ENCODE measurements around the gene SH2B3. TPM values are rescaled to one million over a fixed set of nuclear protein-coding genes. Genes with fewer than 3 reads are reported as not detected.
"Not testable (repeated sequence)": the region's sequence is repeated elsewhere in the genome, so short reads cannot be mapped to it uniquely, and the experiment has no call there.

The SH2B3 gene
- total RNA-seq, 2 donors from 2014 or later: 38.7 to 39.3 TPM

- peaks cover 6% of the 10 kb centered on the region for H3K36me3 Mint-ChIP-seq (ENCODE audit: low read depth)
- H3K4me1 Mint-ChIP-seq: peaks cover 56% of the 10 kb centered on the region
- H3K27ac Mint-ChIP-seq: peak overlapping the region; percentile 91
- ATAC-seq (no peak), DNase-seq (no peak)
- H3K9me3 ChIP-seq (ENCODE audit: control insufficient read depth, low read length, poor library complexity, severe bottlenecking): no peaks in the 10 kb centered on the region
- H3K27me3 Mint-ChIP-seq: no peaks in the 10 kb centered on the region
- no peak overlapping the region for H3K4me3 Mint-ChIP-seq
Observed at GRCh38 chr12:111448846-111449790, 43.4 kb downstream of the SH2B3 start.

- Mint-ChIP-seq H3K27me3 (no peaks in the 10 kb centered on the region), H3K4me3 (no peak overlapping the region), H3K27ac (peak overlapping the region; percentile 91), H3K4me1 (peaks cover 49% of the 10 kb centered on the region), H3K36me3 (ENCODE audit: low read depth) (peaks cover 8% of the 10 kb centered on the region)
- no peaks in the 10 kb centered on the region for H3K9me3 ChIP-seq (ENCODE audit: control insufficient read depth, low read length, poor library complexity, severe bottlenecking)
- ATAC-seq: no peak
- DNase-seq: no peak
Observed at GRCh38 chr12:111450676-111451075, 45.0 kb downstream of the SH2B3 start.

DNA sequence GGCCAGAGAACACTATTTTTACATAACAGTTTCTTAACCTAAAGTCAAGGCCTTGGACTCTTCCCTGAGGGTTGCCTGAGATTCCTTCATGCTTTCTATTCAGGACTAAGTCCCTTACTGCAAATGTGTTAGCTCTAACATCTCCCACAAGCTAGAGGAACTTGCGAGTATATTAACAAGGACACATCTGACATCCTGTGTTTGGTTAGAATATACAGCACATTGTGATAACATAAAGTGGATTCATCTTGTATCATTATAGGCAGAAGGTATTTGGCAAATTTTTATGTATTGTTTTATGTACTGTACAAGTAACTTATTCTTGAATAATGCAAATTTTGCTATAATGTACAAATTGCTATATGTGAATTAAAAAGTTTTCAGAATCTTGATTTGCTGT lies 45.5 kb downstream of the SH2B3 start:
- H3K9me3 ChIP-seq (ENCODE audit: control insufficient read depth, low read length, poor library complexity, severe bottlenecking): no peaks in the 10 kb centered on the region
- no peaks in the 10 kb centered on the region for H3K27me3 Mint-ChIP-seq
- H3K36me3 Mint-ChIP-seq (ENCODE audit: low read depth): peaks cover 12% of the 10 kb centered on the region
- H3K4me3 Mint-ChIP-seq: peak overlapping the region; percentile 49
- H3K27ac Mint-ChIP-seq: peak overlapping the region; percentile 91
- peaks cover 43% of the 10 kb centered on the region for H3K4me1 Mint-ChIP-seq
- DNase-seq: no peak
- ATAC-seq: peak; percentile 44

DNA sequence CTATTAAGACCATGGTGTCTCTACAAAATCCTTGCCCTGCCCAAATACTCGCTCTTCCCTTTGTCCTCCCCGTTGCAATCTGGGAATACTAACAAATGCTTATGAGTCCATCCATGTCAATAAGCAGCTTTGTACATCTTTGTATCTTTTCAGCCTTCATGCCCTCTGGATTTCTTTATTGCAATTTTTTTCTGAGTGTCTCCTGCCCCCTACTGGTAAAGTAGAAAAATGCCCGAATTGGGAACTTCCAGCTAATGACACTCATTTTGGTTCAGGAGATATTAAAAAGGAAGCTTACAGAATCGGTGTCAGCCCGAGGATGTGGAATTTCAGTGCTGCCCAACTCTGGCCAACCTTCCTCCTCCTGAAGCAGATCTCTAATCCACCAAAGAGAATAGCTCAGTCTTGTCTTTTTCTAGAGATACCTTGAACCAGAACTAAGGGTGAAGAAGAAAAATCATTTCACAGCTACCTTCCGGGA lies 46.0 kb downstream of the SH2B3 start:
- H3K36me3 Mint-ChIP-seq (ENCODE audit: low read depth): peaks cover 12% of the 10 kb centered on the region
- DNase-seq (no peak), ATAC-seq (peak; percentile 67)
- H3K27ac Mint-ChIP-seq: peak overlapping the region; percentile 91
- H3K4me1 Mint-ChIP-seq: peaks cover 39% of the 10 kb centered on the region
- H3K9me3 ChIP-seq (ENCODE audit: control insufficient read depth, low read length, poor library complexity, severe bottlenecking): no peaks in the 10 kb centered on the region
- peak overlapping the region; percentile 49 for H3K4me3 Mint-ChIP-seq
- no peaks in the 10 kb centered on the region for H3K27me3 Mint-ChIP-seq

- H3K36me3 Mint-ChIP-seq (ENCODE audit: low read depth): peaks cover 9% of the 10 kb centered on the region
- DNase-seq: no peak
- H3K4me3 Mint-ChIP-seq: peak overlapping the region; percentile 36
- no peak for ATAC-seq
- H3K27me3 Mint-ChIP-seq: no peaks in the 10 kb centered on the region
- H3K9me3 ChIP-seq (ENCODE audit: control insufficient read depth, low read length, poor library complexity, severe bottlenecking): no peaks in the 10 kb centered on the region
- H3K4me1 Mint-ChIP-seq: peaks cover 31% of the 10 kb centered on the region
- H3K27ac Mint-ChIP-seq: peak overlapping the region; percentile 77
Observed at GRCh38 chr12:111453071-111453989, 47.6 kb downstream of the SH2B3 start.

DNA sequence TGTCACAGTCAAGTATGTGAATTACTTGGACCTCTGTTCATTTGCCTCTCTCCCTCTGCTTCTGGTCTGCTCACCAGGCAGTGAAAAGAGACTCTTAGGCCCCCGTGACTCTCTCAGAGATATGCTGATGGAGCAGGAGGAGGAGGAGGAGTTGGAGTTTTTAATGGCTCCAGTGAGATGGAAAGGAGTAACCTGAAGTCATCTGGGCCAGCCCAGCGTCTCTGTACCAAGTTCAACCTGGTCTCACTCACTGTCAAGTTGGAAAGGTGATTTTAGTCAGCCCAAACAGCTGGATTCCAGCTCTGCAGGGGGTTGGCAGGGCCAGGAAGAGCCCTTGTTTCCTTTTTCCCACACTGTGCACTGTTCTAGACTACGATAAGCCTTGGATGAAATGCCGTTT lies 48.6 kb downstream of the SH2B3 start:
- peaks cover 8% of the 10 kb centered on the region for H3K36me3 Mint-ChIP-seq (ENCODE audit: low read depth)
- peaks cover 24% of the 10 kb centered on the region for H3K4me1 Mint-ChIP-seq
- DNase-seq (no peak), ATAC-seq (no peak)
- H3K4me3 Mint-ChIP-seq: no peak overlapping the region
- peak overlapping the region; percentile 77 for H3K27ac Mint-ChIP-seq
- no peaks in the 10 kb centered on the region for H3K9me3 ChIP-seq (ENCODE audit: control insufficient read depth, low read length, poor library complexity, severe bottlenecking)
- no peaks in the 10 kb centered on the region for H3K27me3 Mint-ChIP-seq

DNA sequence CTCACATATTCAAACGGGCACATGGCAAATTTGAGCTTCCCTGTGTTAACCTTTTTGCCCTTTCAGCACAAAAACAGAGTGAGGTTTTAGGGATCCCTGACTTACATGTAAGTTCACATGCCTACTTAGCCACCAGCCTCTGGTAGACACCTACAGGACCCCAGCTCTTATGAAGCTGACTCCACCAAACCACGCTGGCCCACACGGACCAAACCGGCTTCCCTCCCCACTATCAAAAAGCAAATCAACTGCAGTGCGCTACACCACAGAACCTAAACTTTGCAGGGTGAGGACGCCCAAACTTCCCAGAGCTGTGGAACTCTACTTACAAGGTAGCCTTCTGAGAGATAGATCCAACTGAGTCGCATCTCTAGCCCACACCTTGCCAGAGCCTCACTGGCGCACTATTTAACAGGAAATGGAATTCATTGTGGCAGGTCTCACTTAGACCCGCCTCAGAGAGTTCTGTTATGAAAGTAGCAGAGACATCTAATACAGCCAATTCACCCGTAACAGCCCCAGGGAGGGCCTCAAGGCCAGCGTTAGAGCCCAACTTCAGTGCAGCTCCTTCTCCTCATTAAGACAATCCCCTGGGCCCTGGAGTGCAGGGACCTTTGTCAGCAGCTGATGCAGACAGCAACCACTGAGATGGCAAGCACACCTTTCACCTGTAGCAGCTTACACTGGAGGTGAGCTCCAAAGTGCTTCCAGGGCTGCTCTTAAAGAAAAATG lies 49.2 kb downstream of the SH2B3 start:
- ATAC-seq (peak; percentile 22), DNase-seq (no peak)
- Mint-ChIP-seq H3K27me3 (no peaks in the 10 kb centered on the region), H3K36me3 (ENCODE audit: low read depth) (peaks cover 8% of the 10 kb centered on the region), H3K27ac (peak overlapping the region; percentile 77), H3K4me3 (no peak overlapping the region), H3K4me1 (peaks cover 21% of the 10 kb centered on the region)
- no peaks in the 10 kb centered on the region for H3K9me3 ChIP-seq (ENCODE audit: control insufficient read depth, low read length, poor library complexity, severe bottlenecking)

DNA sequence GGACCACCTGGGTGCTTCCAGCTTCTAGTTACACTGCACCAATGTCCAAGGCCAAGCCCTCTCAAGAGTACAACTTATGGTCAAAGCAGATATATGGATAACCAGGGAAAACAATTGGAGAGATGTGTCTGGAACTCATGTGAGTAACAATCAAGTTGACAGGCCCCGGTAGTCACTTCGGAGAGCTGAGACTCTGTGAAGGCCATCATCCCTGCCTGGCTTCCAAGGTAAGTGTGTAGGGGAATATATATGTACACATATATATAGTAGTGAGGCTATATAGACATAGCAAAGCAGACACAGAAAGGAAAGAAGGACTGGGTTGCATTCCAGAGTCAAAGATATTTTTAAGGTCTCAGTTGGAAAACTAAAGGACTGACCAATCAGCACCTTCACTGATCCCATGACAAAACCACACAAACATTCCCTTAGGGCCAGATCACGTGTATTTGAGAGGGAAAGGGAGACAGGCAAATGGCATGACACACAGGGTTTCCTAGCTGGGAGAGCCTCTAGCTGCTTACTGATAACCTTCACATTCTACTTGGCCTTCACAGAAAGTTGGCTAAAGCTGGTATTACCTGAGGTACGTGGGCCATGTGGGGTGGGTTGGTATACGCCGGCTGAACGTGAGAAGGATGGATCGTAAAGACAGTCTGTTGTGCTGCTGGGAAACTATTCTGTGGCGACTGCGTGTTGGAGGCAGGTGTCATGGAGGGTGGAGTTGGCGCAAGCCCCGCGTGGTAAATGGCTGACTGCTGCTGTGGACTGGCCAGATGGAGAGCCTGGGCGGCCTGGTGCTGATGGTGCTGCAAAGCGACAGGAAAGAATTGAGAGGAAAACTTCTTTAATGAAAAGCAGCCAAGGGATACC lies 50.0 kb downstream of the SH2B3 start:
- no peaks in the 10 kb centered on the region for H3K9me3 ChIP-seq (ENCODE audit: control insufficient read depth, low read length, poor library complexity, severe bottlenecking)
- DNase-seq (no peak), ATAC-seq (no peak)
- no peaks in the 10 kb centered on the region for H3K27me3 Mint-ChIP-seq
- peak overlapping the region; percentile 77 for H3K27ac Mint-ChIP-seq
- H3K36me3 Mint-ChIP-seq (ENCODE audit: low read depth): peaks cover 8% of the 10 kb centered on the region
- H3K4me1 Mint-ChIP-seq: peaks cover 18% of the 10 kb centered on the region
- no peak overlapping the region for H3K4me3 Mint-ChIP-seq

DNA sequence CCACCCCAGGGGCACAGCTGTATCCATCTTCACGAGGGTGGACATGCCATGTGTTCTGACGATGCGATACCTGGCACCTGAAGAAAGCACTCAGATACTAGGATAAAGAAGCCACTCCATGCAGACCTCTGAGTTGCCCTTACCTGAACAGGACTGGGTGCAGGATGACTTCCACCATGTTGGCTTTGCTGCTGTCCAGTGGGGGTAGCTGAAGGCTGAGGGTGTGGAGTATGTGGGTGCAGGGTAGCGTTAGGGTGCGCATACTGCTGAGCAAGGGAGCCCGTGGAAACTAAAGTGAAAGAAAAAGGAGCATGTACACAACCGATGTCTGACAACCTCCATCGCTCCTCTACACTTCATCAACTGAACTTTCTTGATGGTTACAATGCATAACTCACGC lies 51.3 kb downstream of the SH2B3 start:
- no peaks in the 10 kb centered on the region for H3K9me3 ChIP-seq (ENCODE audit: control insufficient read depth, low read length, poor library complexity, severe bottlenecking)
- H3K36me3 Mint-ChIP-seq (ENCODE audit: low read depth): peaks cover 6% of the 10 kb centered on the region
- DNase-seq: no peak
- no peak overlapping the region for H3K4me3 Mint-ChIP-seq
- H3K27ac Mint-ChIP-seq: peak overlapping the region; percentile 27
- no peak for ATAC-seq
- no peaks in the 10 kb centered on the region for H3K27me3 Mint-ChIP-seq
- peaks cover 10% of the 10 kb centered on the region for H3K4me1 Mint-ChIP-seq

DNA sequence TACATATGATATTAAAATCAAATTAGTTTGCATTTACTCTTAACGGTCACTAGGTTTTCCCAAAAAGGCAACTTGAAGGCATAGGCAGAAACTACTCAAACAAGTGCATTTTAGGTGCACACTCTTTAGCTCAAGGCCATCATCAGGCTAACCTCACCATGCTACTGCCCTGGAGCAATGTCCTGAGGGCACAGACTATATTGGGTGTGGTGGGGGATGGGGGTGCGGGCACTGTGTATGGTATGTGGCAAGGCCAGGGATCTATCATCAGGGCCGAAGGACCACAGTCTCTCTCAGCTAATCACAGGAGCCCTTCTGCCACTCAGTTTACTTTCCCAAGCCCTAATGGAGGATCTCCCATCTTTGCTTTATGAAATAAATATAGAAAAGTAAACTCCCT lies 51.9 kb downstream of the SH2B3 start:
- Mint-ChIP-seq H3K4me3 (no peak overlapping the region), H3K4me1 (peaks cover 12% of the 10 kb centered on the region), H3K36me3 (ENCODE audit: low read depth) (peaks cover 6% of the 10 kb centered on the region), H3K27me3 (no peaks in the 10 kb centered on the region), H3K27ac (peak overlapping the region; percentile 27)
- ATAC-seq (no peak), DNase-seq (no peak)
- no peaks in the 10 kb centered on the region for H3K9me3 ChIP-seq (ENCODE audit: control insufficient read depth, low read length, poor library complexity, severe bottlenecking)

DNA sequence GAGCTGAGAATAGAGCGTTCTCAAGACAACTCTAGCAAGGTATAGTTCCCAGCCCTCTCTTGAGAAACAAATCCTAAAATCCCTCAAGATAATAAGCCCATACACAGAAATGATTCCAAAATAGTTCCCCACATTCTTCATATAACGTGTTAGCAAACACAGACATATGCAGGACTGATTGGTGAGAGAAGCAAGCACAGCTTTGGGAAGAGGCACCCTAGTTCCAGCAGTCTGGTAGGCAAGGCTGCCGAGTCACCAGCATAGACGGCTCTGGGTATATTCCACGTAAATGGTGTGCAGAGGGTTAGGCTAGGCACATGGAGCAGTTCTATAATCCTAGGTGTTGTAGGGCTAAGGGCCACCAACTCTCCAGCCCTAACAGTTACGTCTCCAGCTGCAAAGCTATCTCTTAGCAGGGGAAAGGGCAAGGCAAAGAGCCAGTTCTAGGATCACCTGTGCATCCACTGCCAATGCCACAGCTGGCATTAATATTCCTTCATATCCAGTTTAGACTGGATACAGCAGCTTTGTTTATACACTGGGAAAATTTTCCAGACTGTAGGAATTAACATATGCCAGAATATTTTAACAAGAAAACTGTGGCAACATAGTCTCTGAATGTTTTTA lies 52.9 kb downstream of the SH2B3 start:
- no peak for ATAC-seq
- Mint-ChIP-seq H3K27me3 (no peaks in the 10 kb centered on the region), H3K36me3 (ENCODE audit: low read depth) (peaks cover 6% of the 10 kb centered on the region), H3K4me3 (no peak overlapping the region), H3K27ac (peak overlapping the region; percentile 27), H3K4me1 (peaks cover 12% of the 10 kb centered on the region)
- H3K9me3 ChIP-seq (ENCODE audit: control insufficient read depth, low read length, poor library complexity, severe bottlenecking): no peaks in the 10 kb centered on the region
- no peak for DNase-seq

- ATAC-seq; H3K4me1 Mint-ChIP-seq; H3K36me3 Mint-ChIP-seq (ENCODE audit: low read depth); H3K4me3 Mint-ChIP-seq; H3K9me3 ChIP-seq (ENCODE audit: control insufficient read depth, low read length, poor library complexity, severe bottlenecking); DNase-seq; H3K27me3 Mint-ChIP-seq: not testable (repeated sequence)
- peak overlapping the region; percentile 51 for H3K27ac Mint-ChIP-seq
Observed at GRCh38 chr12:111460111-111460510, 54.4 kb downstream of the SH2B3 start.
